LHCN-M2 (cell line): Measurements from ENCODE around the gene PTGR1. TPM values are rescaled to one million over a fixed set of nuclear protein-coding genes. Genes with fewer than 3 reads are reported as not detected.
"Not testable (repeated sequence)": the region's sequence is repeated elsewhere in the genome, so short reads cannot be mapped to it uniquely, and the experiment has no call there.

Experiments used
- DNase-seq: peaks from one replicate; pipeline ENCODE4 v3.0.0-alpha.2; 2012; ENCODE audit warnings: low read depth
- total RNA-seq: library from RNA; depleted of rRNA; stranded (reverse); fragments of >200 nt; gene quantifications from 2 replicates; pipeline ENCODE4 v1.2.3, GENCODE V29; 2014

Gene PTGR1
- total RNA-seq, 1 experiment from 2014 or later = 82.7 TPM

GRCh38 chr9:111613436-111614040 lies 14.1 kb upstream of the PTGR1 start:
- DNase-seq = peak; percentile 34

GRCh38 chr9:111610845-111611244 lies 11.4 kb upstream of the PTGR1 start:
- no peak for DNase-seq

GRCh38 chr9:111610149-111610548 lies 10.7 kb upstream of the PTGR1 start:
- DNase-seq = no peak

- DNase-seq = no peak
Measured at GRCh38 chr9:111605041-111605559, 5.7 kb upstream of the PTGR1 start.

GRCh38 chr9:111604054-111604615 lies 4.7 kb upstream of the PTGR1 start:
- DNase-seq = no peak

GRCh38 chr9:111603041-111603440 lies 3.6 kb upstream of the PTGR1 start:
- DNase-seq = no peak

- DNase-seq = peak; percentile 65
Measured at GRCh38 chr9:111601237-111602018, 2.0 kb upstream of the PTGR1 start.

GRCh38 chr9:111599955-111600343 lies 502 bp upstream of the PTGR1 start:
- no peak for DNase-seq

- DNase-seq = peak; percentile 24
Measured at GRCh38 chr9:111598733-111599091, 735 bp downstream of the PTGR1 start.

- peak; percentile 54 for DNase-seq
Measured at GRCh38 chr9:111597852-111598732, 1.4 kb downstream of the PTGR1 start.

- DNase-seq = no peak
Measured at GRCh38 chr9:111588846-111589245, 10.6 kb downstream of the PTGR1 start.

- DNase-seq = no peak
Measured at GRCh38 chr9:111586378-111586777, 13.1 kb downstream of the PTGR1 start.

GRCh38 chr9:111582888-111583287 lies 16.6 kb downstream of the PTGR1 start:
- DNase-seq = peak; percentile 76

GRCh38 chr9:111572950-111573604 lies 26.4 kb downstream of the PTGR1 start:
- peak; percentile 97 for DNase-seq

- peak; percentile 3 for DNase-seq
Measured at GRCh38 chr9:111568127-111568526, 31.3 kb downstream of the PTGR1 start.

GRCh38 chr9:111566234-111566633 lies 33.2 kb downstream of the PTGR1 start:
- no peak for DNase-seq

GRCh38 chr9:111561165-111561719 lies 38.2 kb downstream of the PTGR1 start:
- no peak for DNase-seq

GRCh38 chr9:111559000-111559610 lies 40.3 kb downstream of the PTGR1 start:
- DNase-seq = peak; percentile 45

- not testable (repeated sequence) for DNase-seq
Measured at GRCh38 chr9:111555425-111555824, 44.0 kb downstream of the PTGR1 start.

GRCh38 chr9:111548623-111549022 lies 50.8 kb downstream of the PTGR1 start:
- DNase-seq = no peak
